Right atrium auricular region (tissue), 2 donors: ENCODE results near the gene CYFIP2. TPM values are rescaled to one million over a fixed set of nuclear protein-coding genes. Genes with fewer than 3 reads are reported as not detected.
A peak's percentile ranks its signal among the peaks of the same experiment; 100 is the strongest.

Source experiments
- DNase-seq: peaks from one replicate; pipeline ENCODE4 v3.0.0-alpha.2; 2019; ENCODE audit warnings: low spot score
- H3K27ac ChIP-seq, 2 donors: fragments of 200-600 bp; sonication (generic); 1 replicate in 1 of 2; 2 replicates in 1 of 2; pipeline ENCODE4 v1.5.1; 2016 to 2019
- H3K27me3 ChIP-seq, 2 donors: fragments of 200-600 bp; sonication (generic); one replicate each; pipeline versions ENCODE4 v1.5.1 to v1.6.0; 2017 to 2019
- H3K36me3 ChIP-seq: fragments of 200-600 bp; sonication (generic); one replicate; pipeline ENCODE4 v1.5.1; 2016
- H3K4me1 ChIP-seq, 2 donors: fragments of 200-600 bp; sonication (generic); one replicate each; pipeline versions ENCODE4 v1.5.1 to v1.6.0; 2017 to 2019
- H3K4me3 ChIP-seq, 2 donors: fragments of 200-600 bp; sonication (generic); 1 replicate in 1 of 2; 2 replicates in 1 of 2; pipeline ENCODE4 v1.5.1; 2017 to 2019; ENCODE audit warnings: mild to moderate bottlenecking in 1 of 2, moderate library complexity in 1 of 2
- H3K9me3 ChIP-seq, 2 donors: fragments of 200-600 bp; sonication (generic); one replicate each; pipeline ENCODE4 v1.5.1; 2019
- total RNA-seq, 2 donors: library from RNA; depleted of rRNA; stranded (reverse); fragments of >200 nt; gene quantifications; one replicate each; pipeline ENCODE4 v1.1.0, GENCODE V29; 2016
- TF ChIP-seq, protein P1 (sequence below), 2 donors: fragments of 200-600 bp; sonication (generic); IDR thresholded peaks; one replicate each; pipeline ENCODE4 v1.5.1; 2019; ENCODE audit warnings: antibody characterized with exemption in 2 of 2

The CYFIP2 gene
- total RNA-seq, 2 donors from 2014 or later: 51.5 to 55.4 TPM

DNA sequence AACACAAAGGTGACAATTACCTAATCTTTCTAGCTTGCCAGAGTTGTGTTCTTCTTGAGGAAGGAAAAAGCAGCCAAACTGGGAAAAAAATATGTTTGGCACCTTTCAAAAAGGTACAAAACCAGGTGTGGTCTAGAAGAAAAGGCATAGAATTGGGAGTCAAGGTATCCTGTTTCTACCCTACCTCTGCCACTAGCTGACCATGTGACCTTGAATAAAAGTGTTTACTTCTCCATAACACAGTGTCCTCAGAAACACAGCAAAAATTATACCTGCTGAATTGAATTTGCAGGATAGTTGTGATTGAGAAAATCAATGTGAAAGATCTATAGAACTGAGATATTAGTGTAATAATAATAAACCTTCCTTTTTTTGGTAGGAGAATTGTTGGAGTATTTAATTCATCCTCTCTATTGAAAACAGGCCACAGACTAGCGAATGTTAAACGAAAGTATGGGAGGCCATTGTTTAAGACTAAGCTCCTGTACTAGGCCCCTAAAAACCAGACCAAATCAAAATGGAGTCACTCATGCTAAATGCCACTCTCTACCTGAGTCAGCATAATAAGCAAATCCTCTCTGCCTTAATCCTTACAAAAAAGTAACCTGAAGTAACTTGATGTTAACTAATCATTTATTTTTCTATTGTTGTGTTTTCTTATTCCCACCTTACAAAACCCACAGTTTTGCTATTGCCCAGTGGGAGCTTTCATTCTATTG, 12.6 kb downstream of the CYFIP2 start:
- peak overlapping the region in 1 of 2 donors; percentile 60 for H3K27ac ChIP-seq
- H3K4me1 ChIP-seq: peaks cover 0 to 6% of the 10 kb centered on the region in 2 donors
- no peaks in the 10 kb centered on the region for H3K9me3 ChIP-seq
- no peaks in the 10 kb centered on the region for H3K27me3 ChIP-seq
- no peak for DNase-seq
- H3K36me3 ChIP-seq: no peaks in the 10 kb centered on the region
- TF ChIP-seq, protein P1, sequence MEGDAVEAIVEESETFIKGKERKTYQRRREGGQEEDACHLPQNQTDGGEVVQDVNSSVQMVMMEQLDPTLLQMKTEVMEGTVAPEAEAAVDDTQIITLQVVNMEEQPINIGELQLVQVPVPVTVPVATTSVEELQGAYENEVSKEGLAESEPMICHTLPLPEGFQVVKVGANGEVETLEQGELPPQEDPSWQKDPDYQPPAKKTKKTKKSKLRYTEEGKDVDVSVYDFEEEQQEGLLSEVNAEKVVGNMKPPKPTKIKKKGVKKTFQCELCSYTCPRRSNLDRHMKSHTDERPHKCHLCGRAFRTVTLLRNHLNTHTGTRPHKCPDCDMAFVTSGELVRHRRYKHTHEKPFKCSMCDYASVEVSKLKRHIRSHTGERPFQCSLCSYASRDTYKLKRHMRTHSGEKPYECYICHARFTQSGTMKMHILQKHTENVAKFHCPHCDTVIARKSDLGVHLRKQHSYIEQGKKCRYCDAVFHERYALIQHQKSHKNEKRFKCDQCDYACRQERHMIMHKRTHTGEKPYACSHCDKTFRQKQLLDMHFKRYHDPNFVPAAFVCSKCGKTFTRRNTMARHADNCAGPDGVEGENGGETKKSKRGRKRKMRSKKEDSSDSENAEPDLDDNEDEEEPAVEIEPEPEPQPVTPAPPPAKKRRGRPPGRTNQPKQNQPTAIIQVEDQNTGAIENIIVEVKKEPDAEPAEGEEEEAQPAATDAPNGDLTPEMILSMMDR (IDR thresholded peaks at IDR 0.05): no peak
- no peak overlapping the region for H3K4me3 ChIP-seq

GRCh38 chr5:157279605-157280239, 13.8 kb downstream of the CYFIP2 start:
- H3K27ac ChIP-seq: peak overlapping the region; percentile 7 to 60
- DNase-seq: peak; percentile 4
- H3K36me3 ChIP-seq: no peaks in the 10 kb centered on the region
- no peaks in the 10 kb centered on the region for H3K27me3 ChIP-seq
- H3K9me3 ChIP-seq: no peaks in the 10 kb centered on the region
- peaks cover 0 to 7% of the 10 kb centered on the region in 2 donors for H3K4me1 ChIP-seq
- no peak overlapping the region for H3K4me3 ChIP-seq
- TF ChIP-seq, protein P1 (IDR thresholded peaks at IDR 0.05): no peak

- no peak for DNase-seq
- no peak overlapping the region for H3K4me3 ChIP-seq
- no peaks in the 10 kb centered on the region for H3K36me3 ChIP-seq
- H3K4me1 ChIP-seq: peaks cover 0 to 14% of the 10 kb centered on the region in 2 donors
- no peaks in the 10 kb centered on the region for H3K27me3 ChIP-seq
- H3K9me3 ChIP-seq: no peaks in the 10 kb centered on the region
- TF ChIP-seq, protein P1 (IDR thresholded peaks at IDR 0.05): no peak
- no peak overlapping the region for H3K27ac ChIP-seq
These were observed 15.0 kb downstream of the CYFIP2 start for GRCh38 chr5:157280927-157281326.

- Histone ChIP-seq H3K36me3 (no peaks in the 10 kb centered on the region), H3K27me3 (no peaks in the 10 kb centered on the region), H3K27ac (no peak overlapping the region), H3K4me3 (no peak overlapping the region), H3K4me1 (peaks cover 0 to 14% of the 10 kb centered on the region in 2 donors), H3K9me3 (no peaks in the 10 kb centered on the region)
- TF ChIP-seq, protein P1 (IDR thresholded peaks at IDR 0.05): no peak
- peak; percentile 44 for DNase-seq
These were observed 16.2 kb downstream of the CYFIP2 start for GRCh38 chr5:157282150-157282549.

GRCh38 chr5:157283434-157283833, 17.5 kb downstream of the CYFIP2 start:
- no peaks in the 10 kb centered on the region for H3K27me3 ChIP-seq
- no peak overlapping the region for H3K4me3 ChIP-seq
- H3K36me3 ChIP-seq: no peaks in the 10 kb centered on the region
- H3K9me3 ChIP-seq: no peaks in the 10 kb centered on the region
- peaks cover 0 to 18% of the 10 kb centered on the region in 2 donors for H3K4me1 ChIP-seq
- peak; percentile 51 for DNase-seq
- H3K27ac ChIP-seq: peak overlapping the region; percentile 5 to 86
- TF ChIP-seq, protein P1 (IDR thresholded peaks at IDR 0.05): no peak
